Epithelial cell of proximal tubule (primary cell): ENCODE measurements around the gene OR6N2. TPM values are rescaled to one million over a fixed set of nuclear protein-coding genes. Genes with fewer than 3 reads are reported as not detected.

Source experiments
- DNase-seq: peaks from one replicate; pipeline ENCODE4 v3.0.0-alpha.2; 2011; ENCODE audit warnings: low read depth
- H3K4me3 ChIP-seq: 2 replicates; pipeline ENCODE4 v1.5.1; 2011; ENCODE audit warnings: low read depth, mild to moderate bottlenecking, low read length
- CTCF ChIP-seq: conservative IDR thresholded peaks from 2 replicates; pipeline ENCODE4 v1.5.1; 2012; ENCODE audit warnings: low read depth, mild to moderate bottlenecking, low read length
- total RNA-seq: library from RNA; depleted of rRNA; stranded (reverse); fragments of >200 nt; gene quantifications from 2 replicates; pipeline ENCODE4 v1.2.3, GENCODE V29; 2015

OR6N2 gene
- total RNA-seq, 1 donor from 2014 or later = not detected

- no peak for TF ChIP-seq CTCF
- DNase-seq = no peak
- no peak overlapping the region for H3K4me3 ChIP-seq
Measured at GRCh38 chr1:158803678-158804077, 22.7 kb upstream of the OR6N2 start.

- H3K4me3 ChIP-seq = no peak overlapping the region
- DNase-seq = no peak
- no peak for TF ChIP-seq CTCF
Measured at GRCh38 chr1:158801396-158801795, 20.4 kb upstream of the OR6N2 start.

GRCh38 chr1:158800526-158800925 lies 19.5 kb upstream of the OR6N2 start:
- no peak overlapping the region for H3K4me3 ChIP-seq
- no peak for DNase-seq
- TF ChIP-seq CTCF = no peak

- H3K4me3 ChIP-seq = no peak overlapping the region
- DNase-seq = no peak
- TF ChIP-seq CTCF = no peak
Measured at GRCh38 chr1:158799689-158800088, 18.7 kb upstream of the OR6N2 start.

GRCh38 chr1:158798531-158798930 lies 17.5 kb upstream of the OR6N2 start:
- DNase-seq = no peak
- H3K4me3 ChIP-seq = no peak overlapping the region
- peak; percentile 19 for TF ChIP-seq CTCF

GRCh38 chr1:158794247-158794646 lies 13.2 kb upstream of the OR6N2 start:
- DNase-seq = no peak
- no peak overlapping the region for H3K4me3 ChIP-seq

More at GRCh38 chr1:158794247-158794646, 13.2 kb upstream of the OR6N2 start:
- no peak for TF ChIP-seq CTCF
